Measurements from ENCODE around the gene JOSD2. TPM values are rescaled to one million over a fixed set of nuclear protein-coding genes. Genes with fewer than 3 reads are reported as not detected.
"Not testable (repeated sequence)": the region's sequence is repeated elsewhere in the genome, so short reads cannot be mapped to it uniquely, and the experiment has no call there.

Gene JOSD2
- total RNA-seq, 1 experiment from 2014 or later: 21.9 TPM

GRCh38 chr19:50478901-50479715 is 31.9 kb downstream of the JOSD2 start:
- Histone ChIP-seq H3K36me3 (peaks cover 21% of the 10 kb centered on the region), H3K27me3 (replicated peaks) (no peaks in the 10 kb centered on the region)
- peak; percentile 19 to 75 for DNase-seq (ENCODE audit: low read depth in 1 of 2, low spot score in 2 of 2)

GRCh38 chr19:50477751-50478515 is 33.1 kb downstream of the JOSD2 start:
- Histone ChIP-seq H3K4me1 (replicated peaks) (peaks cover 10% of the 10 kb centered on the region), H3K27me3 (replicated peaks) (no peaks in the 10 kb centered on the region), H3K9me3 (replicated peaks) (no peaks in the 10 kb centered on the region), H3K27ac (no peak overlapping the region), H3K4me3 (no peak overlapping the region), H3K36me3 (peaks cover 21% of the 10 kb centered on the region)
- no peak for DNase-seq (ENCODE audit: low read depth in 1 of 2, low spot score in 2 of 2)

More at GRCh38 chr19:50478901-50479715, 31.9 kb downstream of the JOSD2 start:
- Histone ChIP-seq H3K4me1 (replicated peaks) (peaks cover 10% of the 10 kb centered on the region), H3K27ac (no peak overlapping the region), H3K4me3 (no peak overlapping the region), H3K9me3 (replicated peaks) (no peaks in the 10 kb centered on the region)

GRCh38 chr19:50476907-50477238 is 34.1 kb downstream of the JOSD2 start:
- Histone ChIP-seq H3K36me3 (peaks cover 21% of the 10 kb centered on the region), H3K4me3 (peak overlapping the region; percentile 70), H3K9me3 (replicated peaks) (no peaks in the 10 kb centered on the region), H3K27me3 (replicated peaks) (no peaks in the 10 kb centered on the region), H3K4me1 (replicated peaks) (peaks cover 10% of the 10 kb centered on the region), H3K27ac (no peak overlapping the region)
- no peak for DNase-seq (ENCODE audit: low read depth in 1 of 2, low spot score in 2 of 2)

- Histone ChIP-seq H3K4me3 (peak within 1 kb of the TSS; percentile 70), H3K36me3 (peaks cover 21% of the 10 kb centered on the region), H3K27ac (no peak within 1 kb of the TSS), H3K9me3 (replicated peaks) (no peaks in the 10 kb centered on the region), H3K4me1 (replicated peaks) (peaks cover 10% of the 10 kb centered on the region), H3K27me3 (replicated peaks) (no peaks in the 10 kb centered on the region)
- peak; percentile 84 to 86 for DNase-seq (ENCODE audit: low read depth in 1 of 2, low spot score in 2 of 2)
Measured at GRCh38 chr19:50476224-50476906, 34.6 kb downstream of the JOSD2 start, which contains the start of the genes EMC10 and GARIN5A. TSS of gene EMC10 (plus strand) at chr19:50476507. CDS start at chr19:50476545, 38 bp downstream. TSS of gene GARIN5A (minus strand) at chr19:50476848. CDS start at chr19:50476388, 460 bp downstream.

- H3K4me3 ChIP-seq: peak overlapping the region; percentile 70
Measured at GRCh38 chr19:50475736-50476223, 35.2 kb downstream of the JOSD2 start.

GRCh38 chr19:50475101-50475568 is 35.9 kb downstream of the JOSD2 start:
- Histone ChIP-seq H3K9me3 (replicated peaks) (no peaks in the 10 kb centered on the region), H3K27ac (no peak overlapping the region), H3K4me1 (replicated peaks) (peaks cover 10% of the 10 kb centered on the region), H3K36me3 (peaks cover 12% of the 10 kb centered on the region), H3K4me3 (no peak overlapping the region), H3K27me3 (replicated peaks) (no peaks in the 10 kb centered on the region)
- DNase-seq (ENCODE audit: low read depth in 1 of 2, low spot score in 2 of 2): no peak

More at GRCh38 chr19:50475736-50476223, 35.2 kb downstream of the JOSD2 start:
- H3K36me3 ChIP-seq: peaks cover 17% of the 10 kb centered on the region
- no peak overlapping the region for H3K27ac ChIP-seq
- no peaks in the 10 kb centered on the region for H3K27me3 ChIP-seq (replicated peaks)
- DNase-seq (ENCODE audit: low read depth in 1 of 2, low spot score in 2 of 2): no peak
- H3K4me1 ChIP-seq (replicated peaks): peaks cover 10% of the 10 kb centered on the region
- no peaks in the 10 kb centered on the region for H3K9me3 ChIP-seq (replicated peaks)

GRCh38 chr19:50473336-50473735 is 37.7 kb downstream of the JOSD2 start:
- DNase-seq (ENCODE audit: low read depth in 1 of 2, low spot score in 2 of 2); H3K4me1 ChIP-seq (replicated peaks); H3K27ac ChIP-seq; H3K9me3 ChIP-seq (replicated peaks); H3K4me3 ChIP-seq; H3K36me3 ChIP-seq; H3K27me3 ChIP-seq (replicated peaks): not testable (repeated sequence)

GRCh38 chr19:50468818-50469217 is 42.2 kb downstream of the JOSD2 start:
- no peak for DNase-seq (ENCODE audit: low read depth in 1 of 2, low spot score in 2 of 2)

GRCh38 chr19:50467566-50467965 is 43.4 kb downstream of the JOSD2 start:
- no peak overlapping the region for H3K4me3 ChIP-seq
- peaks cover 4% of the 10 kb centered on the region; the same call in 1 of the 2 replicates for H3K27me3 ChIP-seq (replicated peaks)
- no peaks in the 10 kb centered on the region for H3K9me3 ChIP-seq (replicated peaks)
- H3K4me1 ChIP-seq (replicated peaks): no peaks in the 10 kb centered on the region
- H3K27ac ChIP-seq: no peak overlapping the region
- DNase-seq (ENCODE audit: low read depth in 1 of 2, low spot score in 2 of 2): no peak
- no peaks in the 10 kb centered on the region for H3K36me3 ChIP-seq

More at GRCh38 chr19:50468818-50469217, 42.2 kb downstream of the JOSD2 start:
- no peaks in the 10 kb centered on the region for H3K4me1 ChIP-seq (replicated peaks)
- H3K9me3 ChIP-seq (replicated peaks): no peaks in the 10 kb centered on the region
- H3K4me3 ChIP-seq: no peak overlapping the region
- H3K27me3 ChIP-seq (replicated peaks): no peaks in the 10 kb centered on the region; the same call in 1 of the 2 replicates
- no peak overlapping the region for H3K27ac ChIP-seq
- no peaks in the 10 kb centered on the region for H3K36me3 ChIP-seq

- Histone ChIP-seq H3K4me3 (no peak overlapping the region), H3K36me3 (no peaks in the 10 kb centered on the region), H3K4me1 (replicated peaks) (no peaks in the 10 kb centered on the region), H3K9me3 (replicated peaks) (no peaks in the 10 kb centered on the region), H3K27me3 (replicated peaks) (peaks cover 4% of the 10 kb centered on the region; the same call in 1 of the 2 replicates), H3K27ac (no peak overlapping the region)
- no peak for DNase-seq (ENCODE audit: low read depth in 1 of 2, low spot score in 2 of 2)
Measured at GRCh38 chr19:50466706-50467039, 44.3 kb downstream of the JOSD2 start.

GRCh38 chr19:50465986-50466705 is 44.8 kb downstream of the JOSD2 start:
- Histone ChIP-seq H3K36me3 (no peaks in the 10 kb centered on the region), H3K4me1 (replicated peaks) (no peaks in the 10 kb centered on the region), H3K4me3 (no peak overlapping the region), H3K9me3 (replicated peaks) (no peaks in the 10 kb centered on the region), H3K27me3 (replicated peaks) (peaks cover 4% of the 10 kb centered on the region; the same call in 1 of the 2 replicates), H3K27ac (no peak overlapping the region)
- DNase-seq (ENCODE audit: low read depth in 1 of 2, low spot score in 2 of 2): no peak

- Histone ChIP-seq H3K4me3 (no peak overlapping the region), H3K4me1 (replicated peaks) (no peaks in the 10 kb centered on the region), H3K9me3 (replicated peaks) (no peaks in the 10 kb centered on the region), H3K36me3 (no peaks in the 10 kb centered on the region), H3K27ac (no peak overlapping the region), H3K27me3 (replicated peaks) (peaks cover 4% of the 10 kb centered on the region; the same call in 1 of the 2 replicates)
- DNase-seq (ENCODE audit: low read depth in 1 of 2, low spot score in 2 of 2): no peak
Measured at GRCh38 chr19:50465000-50465399, 46.0 kb downstream of the JOSD2 start.

GRCh38 chr19:50464348-50464747 is 46.6 kb downstream of the JOSD2 start:
- Histone ChIP-seq H3K36me3 (no peaks in the 10 kb centered on the region), H3K4me3 (no peak overlapping the region), H3K4me1 (replicated peaks) (no peaks in the 10 kb centered on the region), H3K27me3 (replicated peaks) (peaks cover 4% of the 10 kb centered on the region; the same call in 1 of the 2 replicates), H3K9me3 (replicated peaks) (no peaks in the 10 kb centered on the region), H3K27ac (no peak overlapping the region)
- no peak for DNase-seq (ENCODE audit: low read depth in 1 of 2, low spot score in 2 of 2)
